Kidney (tissue), 14 donors: Measurements from ENCODE around the gene KRT82. TPM values are rescaled to one million over a fixed set of nuclear protein-coding genes. Genes with fewer than 3 reads are reported as not detected.

Experiments
- DNase-seq, 5 donors: peaks; one replicate each; pipeline ENCODE4 v3.0.0-alpha.2; 2013 to 2020
- FAIRE-seq: peaks from 2 replicates; lab custom pipeline; 2012; peaks lifted over from hg19 to GRCh38; lab: Jason Lieb, UNC
- H3K27ac ChIP-seq, 2 donors: one replicate each; pipeline ENCODE4 v1.7.0; 2013; ENCODE audit warnings: low read depth in 2 of 2, low read length in 2 of 2, inconsistent platforms in 1 of 2
- H3K27me3 ChIP-seq: one replicate; pipeline ENCODE4 v1.7.1; 2013; ENCODE audit warnings: low read length, inconsistent platforms; ENCODE audit not compliant: control insufficient read depth, insufficient read depth
- H3K36me3 ChIP-seq, 3 donors: one replicate each; pipeline versions ENCODE4 v1.7.0 to v1.7.1; 2013; ENCODE audit warnings: low read length in 3 of 3, control low read depth in 1 of 3, inconsistent platforms in 1 of 3; ENCODE audit not compliant: insufficient read depth in 3 of 3, control insufficient read depth in 2 of 3
- H3K4me1 ChIP-seq, 3 donors: one replicate each; pipeline versions ENCODE4 v1.7.0 to v1.7.1; 2013; ENCODE audit warnings: low read length in 3 of 3, inconsistent platforms in 1 of 3, low read depth in 1 of 3; ENCODE audit not compliant: control insufficient read depth in 2 of 3, insufficient read depth in 2 of 3
- H3K4me3 ChIP-seq, 3 donors: one replicate each; pipeline versions ENCODE4 v1.7.0 to v1.8.1; 2013; ENCODE audit warnings: low read length in 3 of 3, control low read depth in 1 of 3, inconsistent platforms in 1 of 3
- H3K9ac ChIP-seq, 3 donors: one replicate each; pipeline versions ENCODE4 v1.7.0 to v1.7.1; 2013; ENCODE audit warnings: low read length in 3 of 3, control low read depth in 1 of 3, inconsistent platforms in 1 of 3
- H3K9me3 ChIP-seq, 3 donors: one replicate each; pipeline versions ENCODE4 v1.7.0 to v1.7.1; 2013; ENCODE audit warnings: low read length in 3 of 3, control low read depth in 1 of 3, inconsistent platforms in 1 of 3; ENCODE audit not compliant: control insufficient read depth in 2 of 3, insufficient read depth in 1 of 3
- intact Hi-C: fragments of 100-400 bp; cut with DNase I; formaldehyde crosslinking; loops from one replicate; pipeline ENCODE4 v1.11.1; 2022
- polyA plus RNA-seq: library from polyadenylated mRNA; stranded (reverse); fragments of 350-450 nt; fragmentation: Illumina TruSeq; extraction: RNeasy Lipid Tissue Mini Kit (QIAGEN cat#74804); gene quantifications from one replicate; pipeline ENCODE4 v1.2.3, GENCODE V29; 2014; ENCODE audit warnings: low read depth, low replicate concordance; ENCODE audit not compliant: insufficient read depth
- total RNA-seq: library from RNA; stranded (reverse); fragmentation: NEBNext Ultra II Directional; extraction: Animal tissue kit (Norgen Biotek cat#: 25700); gene quantifications from one replicate; pipeline ENCODE4 v1.2.1, GENCODE V29; 2021
- TF ChIP-seq, protein P1 (sequence below): IDR thresholded peaks from 3 replicates; pipeline ENCODE4 v1.5.1; 2012; ENCODE audit warnings: mild to moderate bottlenecking, moderate library complexity, borderline replicate concordance; ENCODE audit not compliant: insufficient read depth; ENCODE audit errors: extremely low read depth
- donor health status: control.
- donor health status: control.
- donor health status: control.
- donor health status: control.
- donor health status: control.
- donor health status: DM: yes; HTN: yes; CAD: no.
- donor health status: Normal renal cell carcinoma (clear cell type).

KRT82 gene
- total and polyA plus RNA-seq, 2 donors from 2014 or later, result not detected

DNA sequence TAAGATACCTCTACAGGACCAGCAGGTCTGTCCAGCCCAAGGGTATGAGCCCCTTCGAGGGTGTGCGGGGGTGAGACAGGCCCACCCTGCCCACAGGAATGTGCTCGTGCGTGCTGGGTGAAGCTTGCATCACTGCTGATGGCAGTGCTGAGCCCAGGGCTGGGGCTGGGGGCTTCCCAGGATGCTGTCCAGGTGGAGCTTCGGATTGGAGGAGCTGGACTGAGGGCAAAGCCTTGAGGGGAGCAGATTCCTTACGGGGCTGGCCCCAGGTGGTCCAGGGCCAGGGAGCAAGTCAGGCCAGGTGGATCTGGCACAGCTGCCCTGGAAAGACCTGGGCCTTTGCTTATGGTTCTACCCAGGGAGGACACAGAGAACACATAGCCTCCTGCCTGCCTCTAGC is 36.3 kb downstream of the KRT82 start:
- Histone ChIP-seq H3K9ac (no peak overlapping the region), H3K27me3 (no peaks in the 10 kb centered on the region), H3K4me3 (no peak overlapping the region), H3K4me1 (peaks cover 0 to 11% (median 10%) of the 10 kb centered on the region in 3 donors), H3K27ac (no peak overlapping the region), H3K36me3 (no peaks in the 10 kb centered on the region), H3K9me3 (peaks cover 0 to 3% (median 0%) of the 10 kb centered on the region in 3 donors)
- no peak for DNase-seq
- no peak for FAIRE-seq
- TF ChIP-seq, protein P1, sequence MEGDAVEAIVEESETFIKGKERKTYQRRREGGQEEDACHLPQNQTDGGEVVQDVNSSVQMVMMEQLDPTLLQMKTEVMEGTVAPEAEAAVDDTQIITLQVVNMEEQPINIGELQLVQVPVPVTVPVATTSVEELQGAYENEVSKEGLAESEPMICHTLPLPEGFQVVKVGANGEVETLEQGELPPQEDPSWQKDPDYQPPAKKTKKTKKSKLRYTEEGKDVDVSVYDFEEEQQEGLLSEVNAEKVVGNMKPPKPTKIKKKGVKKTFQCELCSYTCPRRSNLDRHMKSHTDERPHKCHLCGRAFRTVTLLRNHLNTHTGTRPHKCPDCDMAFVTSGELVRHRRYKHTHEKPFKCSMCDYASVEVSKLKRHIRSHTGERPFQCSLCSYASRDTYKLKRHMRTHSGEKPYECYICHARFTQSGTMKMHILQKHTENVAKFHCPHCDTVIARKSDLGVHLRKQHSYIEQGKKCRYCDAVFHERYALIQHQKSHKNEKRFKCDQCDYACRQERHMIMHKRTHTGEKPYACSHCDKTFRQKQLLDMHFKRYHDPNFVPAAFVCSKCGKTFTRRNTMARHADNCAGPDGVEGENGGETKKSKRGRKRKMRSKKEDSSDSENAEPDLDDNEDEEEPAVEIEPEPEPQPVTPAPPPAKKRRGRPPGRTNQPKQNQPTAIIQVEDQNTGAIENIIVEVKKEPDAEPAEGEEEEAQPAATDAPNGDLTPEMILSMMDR, result no peak
- intact Hi-C loops, result loop anchor here (10.0 kb wide), 1 partner anchor 505 kb away; no protein-coding TSS in a partner anchor

DNA sequence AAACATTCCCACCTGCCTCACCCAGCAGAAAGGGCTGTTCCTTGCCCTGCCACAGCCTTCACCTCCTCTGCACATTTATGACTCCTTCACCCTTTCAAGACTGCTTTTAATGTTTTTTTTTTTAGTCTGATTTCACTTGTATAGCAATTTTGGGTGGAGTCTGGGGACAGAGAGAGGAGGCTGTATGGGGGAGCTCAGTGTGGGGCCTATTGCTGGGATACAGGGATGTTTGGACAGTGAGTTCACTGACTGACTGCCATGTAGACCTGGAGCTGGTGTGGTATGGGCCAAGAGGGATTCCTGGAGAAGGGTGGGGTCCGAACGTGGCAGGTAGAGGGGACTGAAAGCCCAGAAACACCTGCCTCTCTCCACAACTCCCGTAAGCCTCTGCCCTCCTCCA is 36.9 kb downstream of the KRT82 start:
- intact Hi-C loops, result no loop called here
- Histone ChIP-seq H3K9me3 (peaks cover 0 to 3% (median 0%) of the 10 kb centered on the region in 3 donors), H3K4me3 (no peak overlapping the region), H3K9ac (no peak overlapping the region), H3K36me3 (no peaks in the 10 kb centered on the region), H3K27ac (no peak overlapping the region), H3K4me1 (peaks cover 0 to 11% (median 10%) of the 10 kb centered on the region in 3 donors), H3K27me3 (no peaks in the 10 kb centered on the region)
- DNase-seq (no peak), FAIRE-seq (no peak)
- TF ChIP-seq, protein P1, result no peak

DNA sequence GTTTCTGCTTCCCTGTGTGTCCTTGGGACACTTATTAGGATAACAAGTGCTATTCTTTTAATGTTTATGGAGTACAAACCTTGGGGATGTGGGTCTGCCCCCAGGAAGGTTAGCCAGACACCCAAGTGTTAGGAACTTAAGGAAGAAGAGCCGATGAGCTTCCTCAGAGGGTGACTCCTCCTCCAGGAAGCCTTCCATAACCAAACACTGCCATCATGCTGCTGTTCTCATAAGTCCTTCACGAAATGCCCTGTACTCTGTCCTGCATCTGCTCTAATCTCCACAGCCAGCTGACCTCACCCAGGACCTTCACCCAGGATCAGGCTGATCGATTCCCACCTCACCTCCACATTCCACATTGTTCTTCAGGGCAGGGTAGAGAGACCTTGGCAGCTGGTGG is 37.6 kb downstream of the KRT82 start:
- Histone ChIP-seq H3K4me1 (peaks cover 0 to 12% (median 11%) of the 10 kb centered on the region in 3 donors), H3K9ac (no peak overlapping the region), H3K27ac (no peak overlapping the region), H3K27me3 (no peaks in the 10 kb centered on the region), H3K9me3 (no peaks in the 10 kb centered on the region), H3K36me3 (no peaks in the 10 kb centered on the region), H3K4me3 (no peak overlapping the region)
- TF ChIP-seq, protein P1, result no peak
- intact Hi-C loops, result no loop called here
- DNase-seq, result no peak
- no peak for FAIRE-seq

DNA sequence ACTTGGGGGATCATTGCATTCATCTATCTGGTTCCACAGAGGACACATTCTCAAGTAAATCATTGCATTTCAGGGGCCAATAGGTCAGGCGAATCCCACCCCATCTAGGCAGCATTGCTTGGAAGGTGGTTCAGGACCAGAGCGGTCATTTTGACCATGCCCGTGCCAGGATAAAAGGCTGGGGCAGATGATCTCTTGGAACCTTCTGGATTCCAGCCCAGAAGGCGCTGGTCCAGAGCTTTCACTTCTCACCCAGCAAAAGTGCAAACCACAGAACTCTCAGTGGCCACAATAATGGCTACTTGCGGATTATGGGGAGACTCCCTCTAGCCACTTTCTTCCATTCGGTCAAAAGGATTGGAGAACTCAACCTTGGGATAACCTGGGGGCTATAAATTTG is 38.3 kb downstream of the KRT82 start:
- intact Hi-C loops, result no loop called here
- peaks cover 0 to 12% (median 11%) of the 10 kb centered on the region in 3 donors for H3K4me1 ChIP-seq
- no peak overlapping the region for H3K27ac ChIP-seq
- no peak overlapping the region for H3K9ac ChIP-seq
- no peaks in the 10 kb centered on the region for H3K9me3 ChIP-seq
- no peaks in the 10 kb centered on the region for H3K36me3 ChIP-seq
- DNase-seq (no peak), FAIRE-seq (no peak)
- TF ChIP-seq, protein P1, result no peak
- H3K4me3 ChIP-seq, result no peak overlapping the region
- no peaks in the 10 kb centered on the region for H3K27me3 ChIP-seq
